Activated CD4-positive, alpha-beta memory T cell treated with anti-CD3 and anti-CD28 coated beads for 36 hours (primary cell): Measurements from ENCODE around the gene SPOCD1. TPM values are rescaled to one million over a fixed set of nuclear protein-coding genes. Genes with fewer than 3 reads are reported as not detected.

Experiments
- CTCF ChIA-PET: fragments of 350-600 bp; sonication (Branson Sonifier 250); formaldehyde crosslinking; loops from one replicate; lab custom pipeline; 2021; ENCODE audit warnings: antibody characterized with exemption, inconsistent platforms; lab: Charles Lee
- POLR2A ChIA-PET: fragments of 350-600 bp; sonication (Branson Sonifier 250); formaldehyde crosslinking; loops from one replicate; lab custom pipeline; 2021; ENCODE audit warnings: antibody characterized with exemption; lab: Charles Lee
- DNase-seq: peaks from one replicate; pipeline ENCODE4 v3.0.0-alpha.2; 2020
- H3K27ac Mint-ChIP-seq: one replicate; pipeline ENCODE4 v1.8.0; 2021; ENCODE audit warnings: mixed read lengths
- H3K27me3 Mint-ChIP-seq: one replicate; pipeline ENCODE4 v1.8.0; 2021; ENCODE audit warnings: mixed read lengths
- H3K36me3 Mint-ChIP-seq: one replicate; pipeline ENCODE4 v1.8.0; 2021; ENCODE audit warnings: mixed read lengths
- H3K4me1 Mint-ChIP-seq: one replicate; pipeline ENCODE4 v1.8.0; 2021; ENCODE audit warnings: low read depth, mixed read lengths
- H3K4me3 Mint-ChIP-seq: one replicate; pipeline ENCODE4 v1.8.0; 2021; ENCODE audit warnings: mild to moderate bottlenecking, mixed read lengths
- H3K9me3 Mint-ChIP-seq: one replicate; pipeline ENCODE4 v1.8.0; 2021; ENCODE audit warnings: mixed read lengths
- intact Hi-C: fragments of 100-400 bp; cut with micrococcal nuclease; formaldehyde crosslinking; loops from one replicate; pipeline ENCODE4 v1.15.1; 2023
- total RNA-seq, 2 experiments: library from RNA; stranded (reverse); gene quantifications; one replicate each; pipeline ENCODE4 v1.2.3, GENCODE V29; 2021

Gene SPOCD1
- total RNA-seq, 2 experiments from 2014 or later, result 0.73 to 0.78 TPM

DNA sequence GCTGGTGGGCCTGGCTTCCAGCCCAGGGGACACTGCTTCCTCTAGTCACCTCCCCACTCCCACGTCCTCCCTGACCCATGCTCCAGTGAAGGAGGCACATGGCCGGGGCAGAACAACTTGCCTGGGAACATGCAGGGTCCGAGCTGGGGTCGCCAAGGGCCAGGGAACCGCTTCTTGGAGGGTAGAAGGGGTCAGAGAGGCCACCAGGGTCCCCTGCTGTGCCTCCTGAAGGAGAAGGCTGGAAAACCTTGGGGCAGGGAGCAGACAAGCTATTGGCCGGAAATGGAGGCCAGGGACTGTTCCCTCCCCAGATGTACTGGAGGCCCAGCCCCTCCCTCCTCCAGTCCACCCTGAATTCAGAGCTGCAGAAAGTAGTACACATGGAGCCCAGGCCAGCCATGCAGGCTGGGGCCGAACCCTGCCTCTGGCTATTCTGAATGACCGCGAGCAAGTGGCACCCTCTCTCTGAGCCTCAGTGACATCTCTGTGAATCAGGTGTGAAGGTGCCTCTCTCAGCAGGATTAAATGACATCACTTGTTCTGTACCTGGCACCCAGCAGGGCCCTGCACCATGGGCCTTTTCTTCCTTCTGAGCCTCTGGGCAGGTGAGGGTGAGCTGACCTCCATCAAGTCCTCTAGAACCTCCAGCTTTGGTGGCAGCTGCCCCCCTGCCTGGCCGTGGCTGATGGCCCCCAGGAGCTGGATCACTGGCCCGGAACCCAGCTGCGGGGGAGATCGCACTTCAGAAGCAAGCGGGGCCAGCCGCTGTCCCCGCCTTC lies 15.7 kb downstream of the SPOCD1 start:
- H3K27me3 Mint-ChIP-seq, result peaks cover 3% of the 10 kb centered on the region
- DNase-seq, result peak; percentile 2
- no peak overlapping the region for H3K4me3 Mint-ChIP-seq
- H3K4me1 Mint-ChIP-seq, result peaks cover 13% of the 10 kb centered on the region
- no peak overlapping the region for H3K27ac Mint-ChIP-seq
- POLR2A ChIA-PET, result no interaction called here
- intact Hi-C loops, result no loop called here
- CTCF ChIA-PET, result interaction anchor here (1.8 to 3.2 kb wide), 2 partner anchors 11 to 164 kb away, joined by 5 to 24 read pairs; no protein-coding TSS in a partner anchor
- no peaks in the 10 kb centered on the region for H3K9me3 Mint-ChIP-seq
- no peaks in the 10 kb centered on the region for H3K36me3 Mint-ChIP-seq

GRCh38 chr1:31799196-31799894 lies 16.5 kb downstream of the SPOCD1 start:
- POLR2A ChIA-PET, result no interaction called here
- Mint-ChIP-seq H3K9me3 (no peaks in the 10 kb centered on the region), H3K4me3 (no peak overlapping the region), H3K27me3 (peaks cover 3% of the 10 kb centered on the region), H3K27ac (no peak overlapping the region), H3K4me1 (peaks cover 13% of the 10 kb centered on the region), H3K36me3 (no peaks in the 10 kb centered on the region)
- intact Hi-C loops, result no loop called here
- CTCF ChIA-PET, result interaction anchor here (1.8 to 3.2 kb wide), 2 partner anchors 10 to 165 kb away, joined by 5 to 24 read pairs; no protein-coding TSS in a partner anchor
- DNase-seq, result peak; percentile 8

- Mint-ChIP-seq H3K9me3 (no peaks in the 10 kb centered on the region), H3K27me3 (peaks cover 3% of the 10 kb centered on the region), H3K4me1 (peaks cover 13% of the 10 kb centered on the region), H3K27ac (no peak overlapping the region), H3K36me3 (no peaks in the 10 kb centered on the region), H3K4me3 (no peak overlapping the region)
- POLR2A ChIA-PET, result interaction anchor here (1.0 kb wide), 1 partner anchor 9 kb away, joined by 3 read pairs; no protein-coding TSS in a partner anchor
- CTCF ChIA-PET, result interaction anchor here (0.6 to 3.2 kb wide), 3 partner anchors 10 to 338 kb away, joined by 3 to 24 read pairs (median 5); no protein-coding TSS in a partner anchor
- peak; percentile 78 for DNase-seq
- intact Hi-C loops, result no loop called here
These were observed 17.2 kb downstream of the SPOCD1 start for GRCh38 chr1:31798433-31799195.

DNA sequence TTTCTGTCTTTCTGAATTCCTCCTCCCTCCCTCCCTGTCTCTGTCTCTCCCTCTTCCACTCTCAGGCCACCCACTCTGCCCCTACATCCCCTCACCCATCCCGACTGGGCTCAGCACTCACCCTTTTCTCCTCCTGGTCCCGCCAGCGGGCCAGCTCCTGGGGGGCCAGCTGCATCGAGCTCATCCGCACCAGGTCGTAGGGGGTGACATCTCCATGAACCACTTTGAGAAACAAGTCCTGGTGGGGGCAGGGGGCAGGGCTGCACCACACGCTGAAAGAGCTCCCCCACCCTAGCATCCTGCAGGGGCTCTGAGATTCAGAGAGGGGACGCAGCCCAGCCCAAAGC lies 17.8 kb downstream of the SPOCD1 start:
- Mint-ChIP-seq H3K27me3 (peaks cover 3% of the 10 kb centered on the region), H3K9me3 (no peaks in the 10 kb centered on the region), H3K4me1 (peaks cover 13% of the 10 kb centered on the region), H3K27ac (no peak overlapping the region), H3K4me3 (no peak overlapping the region), H3K36me3 (no peaks in the 10 kb centered on the region)
- CTCF ChIA-PET, result interaction anchor here (0.6 to 3.2 kb wide), 3 partner anchors 9 to 338 kb away, joined by 3 to 24 read pairs (median 5); no protein-coding TSS in a partner anchor
- POLR2A ChIA-PET, result interaction anchor here (1.0 kb wide), 1 partner anchor 9 kb away, joined by 3 read pairs; no protein-coding TSS in a partner anchor
- no peak for DNase-seq
- intact Hi-C loops, result no loop called here

DNA sequence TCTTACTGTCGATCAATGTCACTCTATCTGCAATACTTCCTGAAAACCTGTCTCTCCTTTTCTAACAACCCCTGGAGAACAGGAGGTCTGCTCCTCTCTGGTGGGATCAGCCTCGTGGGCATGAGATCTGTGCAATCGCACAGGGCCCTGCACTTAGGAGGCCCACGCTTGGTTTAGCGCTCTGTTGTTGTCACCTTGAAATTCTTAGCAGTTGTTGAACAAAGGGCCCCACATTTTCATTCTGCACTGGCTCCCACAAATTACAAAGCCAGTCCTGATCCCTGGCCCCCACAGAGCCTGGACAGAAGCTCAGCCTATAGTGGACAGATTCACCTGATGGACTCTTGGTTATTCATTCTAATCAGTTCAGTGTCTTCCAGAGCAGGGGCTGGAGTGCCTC lies 18.6 kb downstream of the SPOCD1 start:
- POLR2A ChIA-PET, result no interaction called here
- peaks cover 3% of the 10 kb centered on the region for H3K27me3 Mint-ChIP-seq
- H3K4me3 Mint-ChIP-seq, result no peak overlapping the region
- CTCF ChIA-PET, result interaction anchor here (1.6 to 3.2 kb wide), 2 partner anchors 8 to 167 kb away, joined by 5 to 24 read pairs; no protein-coding TSS in a partner anchor
- H3K9me3 Mint-ChIP-seq, result no peaks in the 10 kb centered on the region
- intact Hi-C loops, result no loop called here
- no peak overlapping the region for H3K27ac Mint-ChIP-seq
- peaks cover 9% of the 10 kb centered on the region for H3K4me1 Mint-ChIP-seq
- no peak for DNase-seq
- H3K36me3 Mint-ChIP-seq, result no peaks in the 10 kb centered on the region

GRCh38 chr1:31796707-31797106 lies 19.1 kb downstream of the SPOCD1 start:
- Mint-ChIP-seq H3K9me3 (no peaks in the 10 kb centered on the region), H3K27me3 (peaks cover 3% of the 10 kb centered on the region), H3K36me3 (no peaks in the 10 kb centered on the region), H3K27ac (no peak overlapping the region), H3K4me1 (peaks cover 9% of the 10 kb centered on the region), H3K4me3 (no peak overlapping the region)
- CTCF ChIA-PET, result interaction anchor here (3.2 kb wide), 1 partner anchor 8 kb away, joined by 24 read pairs; no protein-coding TSS in a partner anchor
- POLR2A ChIA-PET, result no interaction called here
- DNase-seq, result peak; percentile 4
- intact Hi-C loops, result no loop called here

GRCh38 chr1:31795801-31796621 lies 19.8 kb downstream of the SPOCD1 start:
- peaks cover 9% of the 10 kb centered on the region for H3K4me1 Mint-ChIP-seq
- ChIA-PET POLR2A (no interaction called here), CTCF (interaction anchor here (1.6 kb wide), 1 partner anchor 231 kb away, joined by 3 read pairs; no protein-coding TSS in a partner anchor)
- no peaks in the 10 kb centered on the region for H3K9me3 Mint-ChIP-seq
- DNase-seq, result peak; percentile 8
- H3K4me3 Mint-ChIP-seq, result no peak overlapping the region
- H3K27ac Mint-ChIP-seq, result no peak overlapping the region
- H3K27me3 Mint-ChIP-seq, result peaks cover 3% of the 10 kb centered on the region
- no peaks in the 10 kb centered on the region for H3K36me3 Mint-ChIP-seq
- intact Hi-C loops, result no loop called here

- no peaks in the 10 kb centered on the region for H3K36me3 Mint-ChIP-seq
- ChIA-PET CTCF (interaction anchor here (1.6 kb wide), 1 partner anchor 230 kb away, joined by 3 read pairs; no protein-coding TSS in a partner anchor), POLR2A (no interaction called here)
These were observed 20.6 kb downstream of the SPOCD1 start for GRCh38 chr1:31795096-31795675.

DNA sequence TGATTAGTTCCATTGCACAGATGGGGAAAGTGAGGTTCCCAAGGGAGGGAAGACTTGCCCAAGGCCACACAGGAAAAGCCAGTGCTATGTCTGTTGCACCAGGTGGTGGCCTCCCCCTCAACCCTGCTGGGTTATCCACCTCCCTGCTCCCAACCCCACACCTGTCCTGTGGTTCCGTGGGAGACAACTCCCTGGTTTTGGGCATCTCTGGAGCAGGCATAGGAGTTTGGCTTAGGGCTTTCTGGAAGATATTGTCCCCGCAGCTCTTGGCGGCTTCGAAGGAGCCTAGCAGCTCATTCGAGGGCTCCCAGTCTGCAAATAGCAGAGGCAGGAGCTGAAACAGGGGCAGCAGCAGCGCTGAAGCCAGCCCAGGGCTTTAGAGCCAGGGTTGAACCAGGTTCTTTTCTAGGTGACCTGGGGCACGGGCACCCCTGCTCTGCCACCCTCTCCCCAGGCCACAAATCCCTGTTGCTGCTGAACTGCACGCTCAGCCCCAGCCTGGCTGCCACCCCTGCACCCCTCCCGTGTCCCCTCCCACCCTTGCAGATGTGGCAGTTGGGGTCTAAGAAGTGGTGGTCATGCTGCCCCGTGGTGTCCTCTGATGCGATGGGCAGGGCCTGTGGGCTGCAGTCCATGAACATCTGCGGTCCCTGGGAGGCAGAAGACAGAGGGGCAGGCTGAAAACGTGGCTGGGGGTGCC lies 22.1 kb downstream of the SPOCD1 start:
- Mint-ChIP-seq H3K4me1 (peaks cover 10% of the 10 kb centered on the region), H3K27ac (no peak overlapping the region), H3K4me3 (no peak overlapping the region), H3K36me3 (no peaks in the 10 kb centered on the region), H3K9me3 (no peaks in the 10 kb centered on the region), H3K27me3 (peaks cover 1% of the 10 kb centered on the region)
- POLR2A ChIA-PET, result no interaction called here
- intact Hi-C loops, result no loop called here
- CTCF ChIA-PET, result interaction anchor here (1.6 kb wide), 1 partner anchor 229 kb away, joined by 3 read pairs; no protein-coding TSS in a partner anchor
- DNase-seq, result no peak

More at GRCh38 chr1:31795096-31795675, 20.6 kb downstream of the SPOCD1 start:
- Mint-ChIP-seq H3K4me1 (peaks cover 9% of the 10 kb centered on the region), H3K4me3 (no peak overlapping the region), H3K27ac (no peak overlapping the region), H3K27me3 (peaks cover 1% of the 10 kb centered on the region), H3K9me3 (no peaks in the 10 kb centered on the region)
- intact Hi-C loops, result no loop called here
- DNase-seq, result no peak

- no peak for DNase-seq
- Mint-ChIP-seq H3K4me1 (peaks cover 7% of the 10 kb centered on the region), H3K4me3 (no peak overlapping the region), H3K27me3 (peaks cover 1% of the 10 kb centered on the region), H3K9me3 (no peaks in the 10 kb centered on the region), H3K27ac (no peak overlapping the region), H3K36me3 (no peaks in the 10 kb centered on the region)
- ChIA-PET POLR2A (no interaction called here), CTCF (interaction anchor here (6.9 kb wide), 1 partner anchor 129 kb away, joined by 139 read pairs; no protein-coding TSS in a partner anchor)
- intact Hi-C loops, result no loop called here
These were observed 22.7 kb downstream of the SPOCD1 start for GRCh38 chr1:31793086-31793485.
